ENCODE measurements around the gene NRIP3. TPM values are rescaled to one million over a fixed set of nuclear protein-coding genes. Genes with fewer than 3 reads are reported as not detected.

The NRIP3 gene
- total and polyA plus RNA-seq, 9 of the 15 experiments (the other 6 are each of a cell fraction or from before 2014, with no cell fraction given) = 4.4 to 18.7 (median 11.6) TPM

GRCh38 chr11:8964324-8965320 is 39.2 kb downstream of the NRIP3 start, which contains the start of gene TMEM9B (continued):
- peak; percentile 62 for TF ChIP-seq PRDM10 (IDR thresholded peaks at IDR 0.05; ENCODE audit: partially characterized antibody)
- TF ChIP-seq ZNF175 (CRISPR knock-in tag; IDR thresholded peaks at IDR 0.05; ENCODE audit: low read depth) = peak; percentile 29; the same call in 1 of the 2 replicates
- peak; percentile 68 for TF ChIP-seq L3MBTL2 (IDR thresholded peaks at IDR 0.05)
- peak; percentile 87 for TF ChIP-seq ESRRA (IDR thresholded peaks at IDR 0.05; ENCODE audit: borderline replicate concordance, low read depth)
- peak; percentile 80 for TF ChIP-seq SP1 (CRISPR knock-in tag; IDR thresholded peaks at IDR 0.05)
- TF ChIP-seq ZC3H8 (IDR thresholded peaks at IDR 0.05) = no peak
- peak; percentile 88 for TF ChIP-seq GMEB1 (CRISPR knock-in tag; IDR thresholded peaks at IDR 0.05)
- peak; percentile 98 for TF ChIP-seq CREM (IDR thresholded peaks at IDR 0.05; ENCODE audit: low read depth)
- TF ChIP-seq CTBP1 (IDR thresholded peaks at IDR 0.05; ENCODE audit: borderline replicate concordance) = peak; percentile 64
- TF ChIP-seq FOXA3 (CRISPR knock-in tag; conservative IDR thresholded peaks at IDR 0.05 in 1 of 2, IDR thresholded peaks at IDR 0.05 in 1 of 2) = 0 out of 4 replicates have a peak, but pooled peaks of 1 of the 2 experiments have one; percentile 14
- TF ChIP-seq ZKSCAN3 (CRISPR knock-in tag; IDR thresholded peaks at IDR 0.05) = no peak
- peak; percentile 97 for TF ChIP-seq CREB1 (IDR thresholded peaks at IDR 0.05)
- peak; percentile 95 for TF ChIP-seq CREB1 (CRISPR knock-in tag; IDR thresholded peaks at IDR 0.05)
- no peak for TF ChIP-seq PCBP2 (IDR thresholded peaks at IDR 0.05; ENCODE audit: low read depth, low read length, poor library complexity, severe bottlenecking)
- peak in 1 of 2 experiments; percentile 76; a peak in 1 of 4 replicates for TF ChIP-seq KDM4B (IDR thresholded peaks at IDR 0.05; ENCODE audit: borderline replicate concordance in 2 of 2, low read depth in 1 of 2)
- no peak for TF ChIP-seq ZBTB8A (IDR thresholded peaks at IDR 0.05; ENCODE audit: partially characterized antibody)
- TF ChIP-seq ZNF79 (CRISPR knock-in tag; IDR thresholded peaks at IDR 0.05; ENCODE audit: low read depth) = no peak
- peak; percentile 19 for TF ChIP-seq CHD1 (IDR thresholded peaks at IDR 0.05; ENCODE audit: low read length)

All from K562 (cell line).